SW480 (cell line): ENCODE results near the gene SPATA17.

Source experiments
- DNase-seq: peaks from one replicate; pipeline ENCODE4 v3.0.0-alpha.2; 2016; ENCODE audit warnings: low spot score

The SPATA17 gene

GRCh38 chr1:217857061-217857460 is 225.9 kb downstream of the SPATA17 start:
- DNase-seq = no peak

DNA sequence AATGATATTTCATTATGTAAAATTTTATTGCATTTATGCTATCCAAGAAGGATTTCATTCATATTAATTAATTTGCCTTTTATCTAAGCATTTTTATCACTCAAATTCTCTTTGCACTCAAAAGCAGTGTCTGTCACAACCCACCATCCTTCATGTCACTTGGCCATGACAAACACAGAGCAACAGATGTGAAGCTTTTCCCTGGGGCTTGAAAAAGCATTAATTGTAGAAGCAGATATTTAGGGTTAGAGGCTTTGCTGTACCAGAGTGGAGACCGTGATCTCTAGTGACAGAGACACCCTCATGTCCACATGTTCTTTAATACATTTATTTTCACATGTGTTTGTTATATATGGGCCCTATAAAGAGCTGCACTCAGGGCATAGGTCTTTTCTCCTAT is 230.5 kb downstream of the SPATA17 start:
- no peak for DNase-seq

DNA sequence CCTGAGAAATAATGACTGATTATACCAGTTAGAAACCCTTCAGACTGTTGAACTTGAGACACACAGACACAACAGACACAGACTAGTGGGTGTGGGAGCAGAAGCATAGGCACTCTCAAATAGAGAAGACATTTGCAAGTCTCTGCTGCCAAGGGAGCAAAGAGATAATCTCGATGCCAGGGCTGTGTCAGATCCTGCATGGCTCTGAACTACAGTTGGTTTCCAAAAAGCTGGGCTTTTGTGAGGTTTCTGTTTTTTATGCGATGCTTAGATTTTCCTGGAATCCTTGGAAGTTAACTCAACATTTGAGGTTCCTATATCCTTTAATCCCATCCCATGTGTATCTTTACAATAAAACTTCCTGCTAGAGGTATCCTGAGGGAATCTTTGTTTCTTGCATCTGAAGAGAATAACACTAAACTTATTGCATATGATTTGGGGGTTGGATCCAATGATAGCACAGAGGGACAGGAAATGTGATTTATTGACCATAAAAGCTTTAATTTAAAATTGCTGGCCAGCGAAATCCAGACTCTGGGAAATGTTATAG is 236.4 kb downstream of the SPATA17 start:
- no peak for DNase-seq

DNA sequence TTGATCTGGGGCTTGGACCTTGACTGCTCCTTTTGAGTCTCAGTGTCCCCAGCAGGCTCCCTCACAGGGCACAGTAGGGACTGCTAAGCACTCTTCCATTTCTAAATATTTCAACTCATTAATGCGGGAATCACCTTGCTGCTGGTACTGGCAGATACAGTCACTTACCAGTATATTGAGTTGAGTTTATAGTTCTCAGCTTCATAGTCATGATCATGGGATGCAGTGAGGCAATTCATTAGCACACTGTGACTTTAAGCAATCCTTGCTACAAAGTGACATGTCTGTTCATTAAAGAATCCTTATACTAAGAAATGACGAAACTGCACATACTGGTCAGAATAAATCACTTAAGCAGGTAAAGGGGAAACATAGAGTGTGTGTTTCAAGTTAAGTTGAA is 240.8 kb downstream of the SPATA17 start:
- DNase-seq = no peak

- no peak for DNase-seq
Observed at GRCh38 chr1:217875229-217875628, 244.1 kb downstream of the SPATA17 start.

DNA sequence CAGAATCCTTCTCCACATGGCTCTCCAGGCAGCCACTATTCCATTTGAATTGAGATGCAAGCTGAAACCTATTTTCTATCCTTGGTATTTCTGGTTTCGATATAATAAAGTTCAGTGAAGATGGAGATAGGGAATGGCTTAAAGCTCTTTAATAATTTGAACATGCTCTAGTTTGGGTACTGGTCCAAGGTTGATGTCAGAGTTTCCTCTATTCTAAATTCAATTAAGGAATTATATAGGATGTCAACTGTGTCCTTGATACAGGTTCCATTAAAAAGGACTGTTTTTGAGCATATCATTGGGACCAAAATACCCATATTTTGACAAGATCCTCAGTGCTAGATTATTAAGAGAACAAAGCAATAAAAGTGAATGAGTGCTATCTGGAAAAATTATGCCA is 245.3 kb downstream of the SPATA17 start:
- no peak for DNase-seq

- DNase-seq = no peak
Observed at GRCh38 chr1:217876896-217877295, 245.8 kb downstream of the SPATA17 start.

DNA sequence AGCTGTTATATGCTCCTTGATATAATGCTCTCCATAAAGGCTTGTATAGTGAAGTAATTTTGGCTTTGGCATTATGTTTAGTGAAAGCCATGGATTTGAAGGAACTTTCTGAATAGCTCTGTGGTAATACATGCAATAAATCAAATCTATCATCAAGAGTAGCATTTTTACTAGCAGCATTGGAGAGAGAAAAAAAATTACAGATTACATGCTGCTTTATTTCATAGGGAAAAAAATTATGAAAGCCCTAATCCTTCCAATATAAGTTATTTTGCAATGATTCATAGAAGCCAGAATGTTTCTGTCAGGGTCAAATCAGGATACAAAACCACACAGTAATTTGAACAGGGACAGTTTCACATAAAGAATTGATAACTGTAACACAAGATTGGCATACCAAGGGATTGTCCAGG is 250.0 kb downstream of the SPATA17 start:
- DNase-seq = no peak

GRCh38 chr1:217881607-217882332 is 250.6 kb downstream of the SPATA17 start:
- no peak for DNase-seq

- no peak for DNase-seq
Observed at GRCh38 chr1:217885181-217885580, 254.0 kb downstream of the SPATA17 start.

DNA sequence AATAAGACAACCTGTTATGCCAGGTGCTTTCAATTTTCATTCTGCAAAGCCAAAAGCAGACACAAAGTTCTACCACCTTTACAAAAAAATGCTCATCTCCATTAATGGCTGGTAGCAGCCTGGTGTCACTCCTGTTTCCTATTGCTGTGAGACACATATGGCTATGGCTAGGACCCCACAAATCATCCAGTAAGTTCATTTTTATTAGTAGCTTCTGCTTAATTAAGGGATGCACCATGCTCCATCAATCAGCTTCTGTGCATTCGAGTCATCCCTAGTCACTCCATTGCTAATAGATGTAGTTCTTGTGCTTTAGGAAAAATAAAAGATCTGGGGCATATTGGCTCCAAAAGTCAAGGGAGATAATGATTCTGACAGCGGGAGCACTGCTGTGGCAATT is 257.2 kb downstream of the SPATA17 start:
- no peak for DNase-seq

- no peak for DNase-seq
Observed at GRCh38 chr1:217889401-217889800, 258.3 kb downstream of the SPATA17 start.

- no peak for DNase-seq
Observed at GRCh38 chr1:217891966-217892365, 260.8 kb downstream of the SPATA17 start.

- DNase-seq = no peak
Observed at GRCh38 chr1:217892750-217893149, 261.6 kb downstream of the SPATA17 start.

- DNase-seq = no peak
Observed at GRCh38 chr1:217895841-217896240, 264.7 kb downstream of the SPATA17 start.

GRCh38 chr1:217896490-217896889 is 265.3 kb downstream of the SPATA17 start:
- DNase-seq = no peak

DNA sequence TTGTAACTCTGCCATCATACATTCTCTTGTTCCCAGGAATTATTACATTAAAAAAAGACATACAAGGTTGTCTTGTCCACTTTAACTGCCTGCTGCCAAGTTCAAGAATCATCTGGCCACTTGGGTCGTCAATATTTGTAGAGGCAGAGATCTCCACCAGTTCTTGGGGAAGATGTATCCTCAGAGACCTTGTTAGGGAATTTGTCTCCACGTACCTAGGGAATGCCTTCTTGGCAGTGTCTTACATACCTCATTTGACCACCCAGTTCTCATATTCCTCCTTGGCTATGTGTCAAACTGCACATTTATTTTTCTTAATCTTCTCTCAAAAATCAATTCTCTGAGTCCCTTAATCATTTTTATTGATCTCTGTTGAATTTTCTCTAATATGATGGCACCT is 266.0 kb downstream of the SPATA17 start:
- no peak for DNase-seq

- DNase-seq = no peak
Observed at GRCh38 chr1:217899614-217900013, 268.5 kb downstream of the SPATA17 start.

DNA sequence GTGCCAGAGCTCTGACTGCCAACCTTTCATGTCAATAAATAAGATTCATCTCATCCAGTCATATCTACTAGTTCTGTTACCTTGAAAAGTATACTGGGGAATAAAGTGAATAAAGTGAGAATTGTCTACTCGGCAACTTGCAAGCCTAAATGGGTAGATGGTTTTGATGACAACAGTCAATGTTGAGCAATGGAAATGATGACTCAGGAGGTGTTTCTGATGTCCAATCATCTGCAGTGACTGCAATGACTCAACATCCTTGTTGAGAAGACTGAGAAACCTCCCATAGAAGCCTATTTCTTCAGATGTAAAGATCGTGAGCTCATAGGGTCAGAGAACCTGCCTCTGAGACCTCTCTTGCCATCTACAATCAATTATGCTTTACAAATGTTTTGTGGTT is 276.4 kb downstream of the SPATA17 start:
- DNase-seq = peak; percentile 7

- DNase-seq = no peak
Observed at GRCh38 chr1:217910203-217910602, 279.1 kb downstream of the SPATA17 start.

DNA sequence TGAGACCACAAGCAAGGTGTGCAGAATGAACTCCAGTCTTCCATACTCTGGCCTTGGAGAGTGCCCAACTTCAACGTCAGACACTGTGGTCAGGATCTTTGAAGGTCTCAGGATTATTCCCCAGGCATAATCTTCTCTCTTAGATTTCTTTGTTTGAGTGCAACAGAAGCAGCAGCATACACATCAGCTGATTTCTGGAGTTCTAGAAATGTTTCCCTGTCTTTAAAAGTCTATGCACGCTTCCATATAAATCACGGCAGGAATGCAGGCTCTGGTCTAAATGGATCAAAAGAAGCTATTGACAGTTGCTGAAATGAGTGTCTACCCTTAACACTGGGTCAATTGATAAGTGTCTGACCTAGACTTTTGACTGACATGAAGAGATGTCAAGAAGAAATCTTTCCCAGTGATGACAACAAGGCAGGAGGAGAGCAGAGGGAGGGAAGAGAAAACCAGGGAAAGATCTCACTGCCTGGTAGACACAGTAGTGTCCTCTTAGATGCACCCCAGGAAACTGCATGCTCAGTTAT is 279.7 kb downstream of the SPATA17 start:
- DNase-seq = no peak

- DNase-seq = no peak
Observed at GRCh38 chr1:217911908-217912307, 280.8 kb downstream of the SPATA17 start.

DNA sequence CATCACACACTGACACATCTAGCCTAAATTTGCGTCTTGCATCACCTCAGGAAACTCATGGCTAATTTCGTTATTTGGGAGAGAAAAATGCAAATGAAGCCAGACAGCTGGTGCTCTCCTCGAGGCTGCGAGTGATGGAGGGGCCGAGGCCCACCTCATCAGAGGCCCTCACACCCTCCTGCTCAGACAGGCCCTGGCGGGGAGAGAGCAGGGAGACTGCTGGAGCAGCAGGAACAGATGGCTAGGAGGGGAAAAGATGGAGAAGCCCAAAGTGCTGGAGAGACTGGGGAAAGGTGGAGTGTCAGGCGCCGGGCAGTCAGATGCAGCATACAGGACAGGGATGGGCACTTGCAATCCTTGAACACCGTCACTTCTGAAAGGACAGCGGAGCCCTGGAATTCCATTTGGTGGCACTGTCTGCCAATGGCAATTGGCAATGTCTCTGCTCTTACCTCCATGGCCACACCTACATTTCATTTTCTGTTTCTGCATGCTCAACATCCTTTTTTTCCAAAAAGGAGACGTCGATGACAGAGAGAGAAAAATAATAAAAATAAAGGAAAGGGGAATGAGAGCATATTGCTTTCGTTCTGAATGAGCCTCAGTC is 286.2 kb downstream of the SPATA17 start:
- peak; percentile 2 for DNase-seq
